NB4 (cell line): ENCODE measurements around the gene TEX51.

Experiments used
- DNase-seq: peaks from one replicate; pipeline ENCODE4 v3.0.0; 2010; ENCODE audit warnings: low read depth
- H3K4me3 ChIP-seq: one replicate; pipeline ENCODE4 v1.5.1; 2011; ENCODE audit warnings: mild to moderate bottlenecking, low read depth, low read length, moderate library complexity
- MYC ChIP-seq: IDR thresholded peaks from 2 replicates; pipeline ENCODE4 v1.6.1; 2011; ENCODE audit warnings: low read depth, low read length
- POLR2A ChIP-seq: IDR thresholded peaks from 2 replicates; pipeline ENCODE4 v1.6.1; 2011; ENCODE audit warnings: mild to moderate bottlenecking; ENCODE audit not compliant: insufficient read length; ENCODE audit errors: extremely low read depth
- TF ChIP-seq, protein P1 (sequence below): IDR thresholded peaks from 2 replicates; pipeline ENCODE4 v1.6.1; 2011; ENCODE audit warnings: low read depth, low read length
- TF ChIP-seq, protein P2 (sequence below): IDR thresholded peaks from one replicate; pipeline ENCODE4 v1.5.1; 2012; ENCODE audit warnings: low read depth, low read length

TEX51 gene

DNA sequence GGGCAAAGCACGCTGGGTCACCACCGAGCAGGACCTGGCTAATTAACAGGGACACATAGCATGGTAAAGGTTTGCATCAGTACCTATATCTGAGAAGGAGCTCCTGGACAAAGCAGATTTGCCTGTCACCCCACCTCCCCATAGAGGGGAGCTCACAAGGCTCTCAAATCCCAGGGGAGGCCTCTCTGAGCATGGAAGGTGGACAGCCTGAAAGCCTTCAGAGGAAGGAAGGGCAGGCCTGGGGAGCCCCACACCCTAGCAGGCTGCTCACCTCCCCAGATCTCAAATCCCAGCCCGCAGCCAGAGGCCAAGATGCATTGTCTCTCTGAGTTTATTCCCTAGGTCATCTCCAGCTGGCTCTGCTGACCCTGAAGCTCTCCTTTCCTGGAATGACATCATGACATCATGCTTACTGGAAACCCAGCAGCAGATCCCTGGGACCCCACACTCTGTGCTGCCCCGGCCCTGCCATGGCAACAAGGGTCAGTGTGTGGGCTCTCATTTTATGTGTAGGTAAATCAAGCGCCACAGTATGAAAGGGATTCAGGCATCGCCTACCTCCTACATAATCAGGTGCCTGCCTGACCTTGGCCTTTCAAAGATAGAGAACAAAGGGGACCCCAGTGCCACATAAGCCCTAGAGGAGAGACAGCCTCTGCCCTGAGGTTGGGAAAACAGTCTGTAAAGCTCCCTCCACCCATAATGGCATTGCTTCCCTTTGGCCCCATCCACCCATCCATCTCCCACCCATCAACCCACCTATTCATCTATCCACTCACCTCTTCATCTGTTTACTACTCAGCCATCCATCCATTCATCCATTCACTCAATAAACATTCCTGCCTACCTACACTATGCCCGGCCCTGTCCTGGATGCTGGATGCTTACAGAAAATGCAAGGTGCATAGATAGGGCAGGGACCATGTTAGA lies 15.7 kb upstream of the TEX51 start:
- TF ChIP-seq MYC (no peak), POLR2A (no peak)
- TF ChIP-seq, protein P1, sequence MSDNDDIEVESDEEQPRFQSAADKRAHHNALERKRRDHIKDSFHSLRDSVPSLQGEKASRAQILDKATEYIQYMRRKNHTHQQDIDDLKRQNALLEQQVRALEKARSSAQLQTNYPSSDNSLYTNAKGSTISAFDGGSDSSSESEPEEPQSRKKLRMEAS, result no peak
- TF ChIP-seq, protein P2, sequence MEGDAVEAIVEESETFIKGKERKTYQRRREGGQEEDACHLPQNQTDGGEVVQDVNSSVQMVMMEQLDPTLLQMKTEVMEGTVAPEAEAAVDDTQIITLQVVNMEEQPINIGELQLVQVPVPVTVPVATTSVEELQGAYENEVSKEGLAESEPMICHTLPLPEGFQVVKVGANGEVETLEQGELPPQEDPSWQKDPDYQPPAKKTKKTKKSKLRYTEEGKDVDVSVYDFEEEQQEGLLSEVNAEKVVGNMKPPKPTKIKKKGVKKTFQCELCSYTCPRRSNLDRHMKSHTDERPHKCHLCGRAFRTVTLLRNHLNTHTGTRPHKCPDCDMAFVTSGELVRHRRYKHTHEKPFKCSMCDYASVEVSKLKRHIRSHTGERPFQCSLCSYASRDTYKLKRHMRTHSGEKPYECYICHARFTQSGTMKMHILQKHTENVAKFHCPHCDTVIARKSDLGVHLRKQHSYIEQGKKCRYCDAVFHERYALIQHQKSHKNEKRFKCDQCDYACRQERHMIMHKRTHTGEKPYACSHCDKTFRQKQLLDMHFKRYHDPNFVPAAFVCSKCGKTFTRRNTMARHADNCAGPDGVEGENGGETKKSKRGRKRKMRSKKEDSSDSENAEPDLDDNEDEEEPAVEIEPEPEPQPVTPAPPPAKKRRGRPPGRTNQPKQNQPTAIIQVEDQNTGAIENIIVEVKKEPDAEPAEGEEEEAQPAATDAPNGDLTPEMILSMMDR, result no peak
- DNase-seq, result no peak
- H3K4me3 ChIP-seq, result no peak overlapping the region

DNA sequence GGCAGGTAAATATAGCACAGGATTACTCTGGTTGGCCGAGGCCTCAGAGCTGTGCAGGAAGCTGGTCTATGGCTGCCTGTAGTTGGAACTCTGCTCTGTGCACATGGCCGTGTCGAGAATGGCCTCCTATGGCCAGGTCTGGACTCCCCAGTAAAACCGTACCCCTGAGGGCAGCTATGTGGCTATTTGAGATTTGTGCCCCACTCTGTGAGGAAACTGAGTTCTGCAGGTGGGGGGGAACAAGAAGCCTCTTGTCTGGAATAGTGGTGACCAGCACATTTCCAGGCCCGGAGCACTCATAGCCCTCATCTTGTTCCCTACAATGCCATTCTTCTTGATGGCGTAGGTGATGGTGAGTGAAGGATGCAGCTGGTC lies 15.0 kb upstream of the TEX51 start:
- no peak for DNase-seq
- TF ChIP-seq MYC, result no peak
- TF ChIP-seq, protein P1, result no peak
- TF ChIP-seq, protein P2, result no peak
- TF ChIP-seq POLR2A, result no peak
- no peak overlapping the region for H3K4me3 ChIP-seq

DNA sequence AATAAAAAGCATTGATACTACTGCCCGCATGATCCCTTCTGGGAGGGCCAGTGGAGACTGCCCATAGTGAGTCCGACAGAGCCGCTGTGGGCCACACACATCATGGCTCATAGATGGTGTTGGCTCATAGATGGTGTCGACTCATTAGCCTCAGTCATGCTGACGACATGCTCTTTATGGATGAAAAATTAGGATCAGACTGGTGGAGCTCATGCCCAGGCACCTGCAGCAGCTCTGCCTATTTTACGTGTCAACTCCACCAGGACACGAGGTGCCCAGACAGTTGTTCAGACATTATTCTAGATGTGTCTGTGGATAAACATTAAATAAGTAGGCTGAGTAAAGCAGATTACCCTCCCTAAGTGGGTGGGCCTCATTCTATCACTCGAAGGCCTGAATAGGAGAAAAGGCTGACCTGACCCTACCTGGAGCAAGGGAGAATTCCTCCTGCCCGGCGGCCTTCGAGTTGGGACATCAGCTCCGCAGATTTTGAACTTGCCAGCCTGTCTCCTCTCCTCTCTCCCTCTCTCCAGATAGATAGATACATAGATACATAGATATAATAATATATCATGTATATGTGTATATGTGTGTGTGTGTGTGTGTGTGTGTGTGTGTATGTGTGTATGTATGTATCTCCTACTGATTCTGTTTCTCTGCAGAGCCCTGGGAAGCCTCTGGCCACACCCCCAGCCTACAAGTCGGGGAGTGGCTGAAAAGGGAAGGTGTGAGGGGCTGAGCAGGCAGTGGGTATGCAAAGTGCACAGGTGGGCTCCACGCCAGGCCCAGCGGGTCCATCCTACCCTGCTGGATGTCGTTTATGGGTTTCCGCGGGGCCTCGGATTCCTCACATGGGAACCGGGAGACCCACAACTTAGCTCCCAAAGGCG lies 13.6 kb upstream of the TEX51 start:
- DNase-seq, result no peak
- TF ChIP-seq POLR2A (no peak), MYC (no peak)
- TF ChIP-seq, protein P2, result no peak
- TF ChIP-seq, protein P1, result no peak
- no peak overlapping the region for H3K4me3 ChIP-seq

DNA sequence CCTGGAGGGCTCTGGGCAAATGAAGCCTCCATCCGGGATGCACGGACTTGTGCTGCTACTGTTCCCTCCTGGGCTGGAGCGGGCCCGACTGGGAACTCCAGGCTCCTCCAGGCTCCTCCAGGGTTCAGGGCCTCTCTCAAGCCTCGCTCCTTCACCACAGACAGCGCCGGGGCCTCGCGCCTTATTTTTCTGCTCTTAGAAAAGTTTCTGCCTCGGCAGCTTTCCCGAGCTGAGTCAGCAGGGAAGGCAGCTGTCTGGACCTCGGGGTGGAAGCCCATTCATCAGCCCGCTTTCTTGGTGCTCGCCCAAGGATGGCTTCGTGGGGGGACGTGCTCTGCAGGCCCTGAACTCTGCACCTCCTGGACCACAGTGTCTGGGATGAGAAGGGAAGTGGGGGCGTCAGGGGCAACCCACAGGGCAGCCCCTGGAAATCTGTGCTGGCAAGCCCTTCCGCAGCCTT lies 12.9 kb upstream of the TEX51 start:
- no peak for TF ChIP-seq POLR2A
- no peak for DNase-seq
- no peak overlapping the region for H3K4me3 ChIP-seq

DNA sequence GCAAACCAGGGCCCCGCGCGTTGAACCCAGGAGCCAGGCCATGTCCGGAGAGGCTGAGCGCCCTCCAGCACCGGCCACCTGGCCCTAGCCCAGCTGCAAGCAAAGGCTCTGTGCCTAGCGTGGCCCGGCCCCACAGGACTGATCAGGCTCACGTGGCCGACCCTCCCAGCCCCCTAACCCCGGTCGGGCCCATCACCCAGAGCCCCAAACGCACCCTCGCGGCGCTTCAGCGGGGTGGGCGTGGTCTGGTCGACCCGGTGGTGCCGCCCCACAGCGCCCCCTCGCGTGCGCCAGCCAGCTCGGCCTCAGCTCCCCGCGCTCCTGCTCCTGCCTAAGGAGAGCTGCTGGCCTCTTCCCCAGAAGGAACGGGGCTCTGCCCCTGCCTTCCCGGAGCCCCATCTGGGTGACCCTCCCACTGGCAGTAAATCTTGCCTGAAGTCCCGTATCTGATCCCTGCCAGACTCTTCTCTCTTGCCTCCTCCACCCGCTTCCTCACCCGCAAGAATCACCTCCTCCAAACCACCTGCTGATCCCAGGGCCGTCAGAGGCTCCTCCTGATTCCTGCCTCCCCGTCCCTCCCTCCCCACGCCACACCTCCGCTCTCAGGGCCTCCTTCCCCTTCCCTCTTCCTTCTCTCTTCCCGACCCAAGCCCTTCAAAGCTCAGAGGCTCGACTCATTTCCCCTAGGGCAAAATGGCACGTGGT lies 12.3 kb upstream of the TEX51 start:
- peak; percentile 70 for DNase-seq
- TF ChIP-seq, protein P2, result peak; percentile 44
- TF ChIP-seq, protein P1, result no peak
- TF ChIP-seq MYC, result no peak
- no peak for TF ChIP-seq POLR2A
- H3K4me3 ChIP-seq, result no peak overlapping the region

DNA sequence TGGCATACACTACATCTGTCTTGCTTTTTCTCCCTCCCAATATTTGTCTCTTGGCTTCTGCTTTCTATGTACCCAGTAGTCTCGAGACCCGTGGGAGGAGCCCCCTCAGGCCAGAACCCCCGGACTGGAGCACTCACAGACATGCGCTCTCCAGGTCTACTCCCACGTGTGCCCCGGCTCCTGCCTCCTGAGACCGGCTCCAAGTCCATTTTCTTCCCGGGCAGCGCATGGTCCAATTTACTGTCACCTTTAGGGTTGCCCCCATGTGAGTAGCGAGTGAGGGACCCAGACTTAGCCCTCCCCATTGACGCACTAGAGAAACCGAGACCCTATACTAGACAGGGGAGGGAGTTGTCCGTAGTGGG lies 11.8 kb upstream of the TEX51 start:
- no peak overlapping the region for H3K4me3 ChIP-seq
- TF ChIP-seq POLR2A (no peak), MYC (no peak)
- TF ChIP-seq, protein P2, result no peak
- TF ChIP-seq, protein P1, result no peak
- DNase-seq, result peak; percentile 32
